Measurements from ENCODE around the gene DTYMK.

Gene DTYMK

DNA sequence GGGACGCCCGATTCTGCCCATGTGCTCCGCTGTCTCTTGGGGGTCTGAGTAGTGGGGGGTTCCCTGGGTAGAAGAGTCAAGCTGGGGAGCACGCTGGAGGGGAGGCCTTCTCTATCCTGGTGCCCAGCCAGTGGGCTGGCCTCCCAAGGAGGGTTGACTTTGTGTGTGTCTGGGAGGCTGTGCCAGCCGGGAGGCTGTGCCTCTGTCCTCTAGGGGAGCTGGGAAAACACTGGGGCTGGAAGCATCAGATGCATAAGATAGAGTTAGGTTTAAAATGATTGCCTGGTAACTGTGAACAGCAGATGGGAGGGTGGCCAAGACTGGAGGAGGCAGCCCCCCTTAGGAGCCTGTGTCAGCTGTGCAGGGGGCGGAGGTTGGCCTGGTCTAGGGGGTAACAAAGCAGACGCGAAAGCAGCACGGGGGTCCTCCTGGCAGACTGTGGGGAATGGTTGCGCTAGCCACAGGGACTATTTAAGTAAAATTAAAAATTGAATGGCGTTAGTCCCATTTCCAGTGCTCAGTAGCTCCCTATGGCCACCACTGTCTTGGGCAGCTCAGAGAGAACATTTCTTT, 16.5 kb upstream of the DTYMK start:
- no peak for DNase-seq

DNA sequence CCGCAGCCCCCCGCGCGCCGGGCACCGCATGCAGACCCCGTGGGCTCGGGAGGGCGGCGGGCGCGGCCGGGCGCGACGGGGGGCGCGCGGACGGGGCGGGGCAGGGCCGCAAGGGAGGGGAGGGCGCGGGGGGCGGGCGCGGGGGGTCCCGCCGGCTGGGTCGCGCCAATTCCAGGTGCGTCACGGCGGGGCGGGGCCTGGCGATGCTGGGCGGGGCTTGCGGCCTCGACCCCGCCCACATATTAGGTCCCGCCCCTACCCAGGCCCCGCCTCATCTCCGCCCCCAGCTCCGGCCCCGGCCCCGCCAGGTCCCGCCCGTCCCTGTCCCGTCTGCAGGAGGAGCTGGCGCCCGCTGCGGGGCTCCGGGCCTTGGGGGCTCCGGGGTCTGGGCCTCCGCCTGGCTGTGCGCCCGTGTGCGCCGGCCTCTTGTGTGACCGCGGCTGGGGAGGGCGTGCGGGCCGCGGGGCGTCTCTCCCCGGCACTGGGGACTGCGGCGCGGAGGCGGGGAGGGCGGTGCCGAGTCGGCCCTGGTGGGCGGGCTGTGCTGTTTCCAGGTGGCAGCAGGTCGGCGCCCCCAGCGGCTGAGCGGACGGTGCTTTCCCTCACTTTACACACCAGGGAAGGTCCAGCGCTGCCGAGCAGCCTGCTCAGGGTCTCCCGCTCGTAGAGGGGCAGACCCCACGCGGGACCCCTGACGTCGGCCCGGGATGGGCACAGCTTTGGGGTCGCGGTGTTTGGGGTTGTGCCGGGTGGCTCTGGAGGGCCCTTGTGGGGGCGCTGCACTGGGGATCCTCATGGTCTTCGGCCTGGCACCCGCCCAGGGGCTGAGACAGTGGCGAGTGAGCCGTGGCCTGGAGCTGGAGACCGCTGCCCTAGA, 15.8 kb upstream of the DTYMK start:
- DNase-seq, result peak; percentile 88 to 89

DNA sequence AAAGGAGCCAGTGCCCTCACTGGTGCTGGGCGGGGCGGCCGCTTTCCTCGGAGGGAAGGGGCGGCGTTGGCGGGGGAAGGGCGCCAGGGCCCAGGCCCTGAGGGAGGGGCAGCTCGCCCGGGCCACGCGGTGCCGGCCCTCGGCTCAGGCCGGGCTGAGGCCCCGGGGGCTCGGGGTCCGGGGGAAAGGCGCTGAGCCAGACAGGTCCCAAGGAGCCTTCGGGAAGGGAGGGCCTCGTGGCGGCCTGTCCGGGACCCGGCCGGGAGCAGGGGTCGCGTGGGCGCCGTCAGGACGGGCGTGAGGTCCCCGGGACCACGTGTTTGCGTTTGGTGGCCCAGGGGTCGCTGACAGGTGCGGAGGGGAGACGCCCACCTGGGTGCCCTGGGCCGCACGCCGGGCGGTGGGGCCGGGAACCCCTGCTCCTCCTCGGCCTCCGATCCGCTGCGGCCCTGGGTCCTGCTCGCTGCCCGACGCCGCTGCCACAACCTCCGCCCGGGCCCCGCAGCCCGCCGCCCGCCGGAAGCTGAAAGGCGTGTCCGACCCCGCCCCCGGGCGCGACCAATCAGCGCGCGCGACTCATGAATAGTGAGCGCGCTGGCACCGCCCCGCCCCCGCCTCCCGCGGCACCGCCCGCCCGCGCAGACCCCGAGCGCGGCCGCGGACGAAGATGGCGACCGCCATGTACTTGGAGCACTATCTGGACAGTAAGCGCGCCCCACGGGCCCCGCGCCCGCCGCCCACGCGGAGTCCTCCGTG, 15.0 kb upstream of the DTYMK start, which contains the start of gene ING5:
Gene ING5 (plus strand): TSS at position 641 of the 756 bp plus-strand sequence. CDS start 27 bp downstream, at position 668.
- peak; percentile 94 to 96 for DNase-seq

DNA sequence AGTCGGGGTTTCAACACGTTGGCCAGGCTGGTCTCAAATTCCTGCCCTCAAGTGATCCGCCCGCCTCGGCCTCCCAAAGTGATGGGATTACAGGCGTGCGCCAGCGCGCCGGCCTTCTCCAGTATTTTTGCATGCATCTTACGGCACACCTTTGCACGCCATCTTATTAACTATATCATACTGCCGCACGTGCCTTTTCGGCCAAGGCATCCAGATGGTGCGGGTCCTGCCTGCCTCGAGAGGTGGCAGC, 14.5 kb upstream of the DTYMK start:
- DNase-seq, result no peak

DNA sequence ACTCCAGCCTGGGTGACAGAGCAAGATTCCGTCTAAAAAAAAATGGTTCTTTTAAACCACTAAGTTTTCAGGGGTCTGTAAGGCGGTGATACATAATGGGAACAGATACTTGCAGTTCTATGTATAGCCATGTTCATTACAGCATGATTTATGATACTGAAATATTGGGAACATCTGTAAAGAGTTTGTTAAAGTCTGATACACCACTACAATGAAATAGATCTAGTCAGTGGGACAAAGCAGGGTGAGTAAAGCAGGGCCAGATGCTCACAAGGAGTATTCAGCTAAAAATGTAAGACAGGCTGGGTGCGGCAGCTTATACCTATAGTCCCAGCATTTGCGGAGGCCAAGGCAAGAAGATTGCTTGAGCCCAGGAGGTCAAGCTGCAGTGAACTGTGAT, 9.0 kb upstream of the DTYMK start:
- DNase-seq, result no peak

DNA sequence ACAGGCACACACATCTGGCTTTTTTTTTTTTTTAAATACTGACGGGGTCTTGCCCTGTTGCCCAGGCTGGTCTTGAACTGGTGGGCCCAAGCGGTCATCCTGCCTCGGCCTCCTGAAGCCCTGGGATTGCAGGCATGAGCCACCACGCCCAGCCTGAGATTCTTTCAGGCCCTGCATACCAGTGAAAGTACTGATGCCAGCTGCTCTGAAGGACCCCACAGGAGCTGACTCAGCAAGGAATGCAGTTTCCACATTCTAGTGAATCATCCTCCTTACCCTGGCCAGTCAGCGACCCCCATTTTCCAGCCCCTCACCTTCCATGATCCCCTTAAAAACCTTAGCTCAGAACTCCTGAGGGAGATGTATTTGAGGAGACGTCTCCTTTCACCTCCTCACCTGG, 5.8 kb upstream of the DTYMK start:
- no peak for DNase-seq

DNA sequence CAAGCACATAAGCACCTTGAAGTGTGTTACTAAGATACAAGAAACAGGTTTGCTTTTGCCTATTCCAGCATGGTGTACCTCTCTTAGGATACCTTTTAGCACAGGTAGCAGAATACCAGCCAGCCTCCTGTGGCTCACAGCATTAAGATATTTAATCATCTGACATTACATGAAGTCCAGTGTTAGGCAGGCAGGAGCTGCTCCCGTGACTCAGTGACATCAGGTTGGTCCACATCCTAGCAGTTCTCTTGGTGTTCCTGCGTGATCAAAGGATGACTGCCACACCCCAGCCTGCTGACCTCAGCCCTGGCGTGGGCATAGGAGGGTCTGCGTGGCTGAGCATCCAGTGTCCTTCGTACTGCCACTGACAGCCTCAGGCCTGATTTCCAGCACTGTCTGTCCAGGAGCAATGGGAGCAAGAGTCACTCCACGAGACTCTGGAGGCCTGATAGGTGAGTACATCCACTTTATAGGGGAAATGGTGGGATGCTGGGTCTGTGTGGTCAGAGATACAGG, 3.6 kb upstream of the DTYMK start:
- DNase-seq, result no peak

DNA sequence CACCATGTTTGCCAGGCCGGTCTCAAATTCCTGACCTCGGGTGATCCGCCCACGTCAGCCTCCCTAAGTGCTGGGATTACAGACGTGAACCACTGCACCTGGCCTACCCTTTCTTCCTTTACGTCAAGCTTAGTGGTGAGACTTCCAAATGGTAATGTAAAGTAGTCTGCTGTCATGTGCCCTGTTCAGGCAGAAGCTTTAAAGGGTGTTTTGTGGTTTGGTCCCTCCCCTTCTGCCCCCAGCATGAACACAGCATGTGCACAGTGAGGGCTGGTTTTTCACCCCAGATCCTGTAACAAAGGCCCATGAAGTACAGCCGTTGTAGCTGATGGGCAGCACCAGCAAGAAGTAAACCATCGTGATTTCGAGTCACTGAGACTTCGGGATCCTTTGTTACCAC, 2.7 kb upstream of the DTYMK start:
- no peak for DNase-seq

DNA sequence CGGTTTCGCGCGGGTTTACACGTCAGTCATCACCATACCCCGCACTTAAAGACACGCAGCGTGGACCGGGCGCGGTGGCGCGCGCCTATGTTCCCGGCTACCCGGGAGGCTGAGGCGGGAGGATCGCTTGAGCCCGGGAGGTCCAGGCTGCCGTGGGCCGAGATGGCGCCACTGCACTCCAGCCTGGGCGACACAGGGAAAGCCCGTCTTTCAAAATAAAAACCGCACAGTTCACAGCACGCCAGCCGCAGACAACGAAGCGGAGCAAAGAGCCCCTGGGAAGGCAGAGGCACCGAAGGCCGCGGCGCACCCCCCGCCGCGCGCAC, 328 bp downstream of the DTYMK start:
- no peak for DNase-seq

DNA sequence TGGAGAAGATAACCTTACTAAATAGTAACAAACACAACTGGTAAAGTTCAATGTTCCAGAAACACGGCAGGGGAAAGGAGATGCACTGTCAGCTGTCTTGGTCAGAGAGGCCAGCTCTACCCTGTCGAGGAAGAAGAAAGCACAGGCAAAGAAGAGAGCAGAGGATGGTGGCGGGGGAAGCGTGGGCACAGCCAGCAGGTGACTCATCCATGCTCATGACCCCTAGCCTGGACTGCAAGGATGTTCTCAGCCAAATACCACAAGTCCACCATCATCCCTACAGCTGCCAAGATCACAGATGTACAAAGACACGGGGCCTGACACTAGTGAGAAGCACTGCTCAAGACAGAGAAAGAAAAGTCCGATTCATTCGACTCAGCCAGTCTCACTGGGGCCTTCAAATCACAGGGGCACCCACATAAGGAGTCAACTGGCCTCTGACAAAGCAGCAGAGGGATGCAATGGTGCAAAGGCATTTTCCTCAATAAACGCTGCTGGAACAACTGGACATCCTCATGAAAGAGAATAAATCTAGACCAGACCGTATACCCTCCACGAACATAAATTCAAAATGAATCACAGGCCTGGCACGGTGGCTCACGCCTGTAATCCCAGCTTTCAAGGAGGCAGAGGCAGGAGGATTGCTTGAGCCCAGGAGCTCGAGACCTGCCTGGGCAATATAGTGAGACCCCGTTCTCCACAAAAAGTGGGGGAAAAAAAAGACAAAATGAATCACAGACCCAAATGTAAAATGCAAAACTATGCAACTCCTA, 5.6 kb downstream of the DTYMK start:
- no peak for DNase-seq

DNA sequence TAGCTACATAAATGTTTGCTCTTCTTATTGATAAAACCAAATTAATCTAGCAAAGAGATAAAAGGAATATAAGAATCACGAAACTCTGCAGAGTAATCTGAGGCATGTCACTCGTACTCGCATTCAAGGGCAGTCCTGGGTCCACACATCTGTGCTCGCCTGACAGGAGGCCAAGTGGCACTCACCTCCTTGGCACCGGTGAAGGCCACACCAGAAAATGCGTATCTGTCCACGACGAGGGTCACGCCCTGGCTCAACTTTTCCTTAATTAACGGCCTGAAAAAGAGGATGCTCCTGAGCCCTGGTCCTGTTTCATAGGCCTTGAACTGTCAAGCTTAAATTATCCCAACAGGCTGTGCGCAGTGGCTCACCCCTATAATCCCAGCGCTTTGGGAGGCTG, 6.6 kb downstream of the DTYMK start:
- no peak for DNase-seq

DNA sequence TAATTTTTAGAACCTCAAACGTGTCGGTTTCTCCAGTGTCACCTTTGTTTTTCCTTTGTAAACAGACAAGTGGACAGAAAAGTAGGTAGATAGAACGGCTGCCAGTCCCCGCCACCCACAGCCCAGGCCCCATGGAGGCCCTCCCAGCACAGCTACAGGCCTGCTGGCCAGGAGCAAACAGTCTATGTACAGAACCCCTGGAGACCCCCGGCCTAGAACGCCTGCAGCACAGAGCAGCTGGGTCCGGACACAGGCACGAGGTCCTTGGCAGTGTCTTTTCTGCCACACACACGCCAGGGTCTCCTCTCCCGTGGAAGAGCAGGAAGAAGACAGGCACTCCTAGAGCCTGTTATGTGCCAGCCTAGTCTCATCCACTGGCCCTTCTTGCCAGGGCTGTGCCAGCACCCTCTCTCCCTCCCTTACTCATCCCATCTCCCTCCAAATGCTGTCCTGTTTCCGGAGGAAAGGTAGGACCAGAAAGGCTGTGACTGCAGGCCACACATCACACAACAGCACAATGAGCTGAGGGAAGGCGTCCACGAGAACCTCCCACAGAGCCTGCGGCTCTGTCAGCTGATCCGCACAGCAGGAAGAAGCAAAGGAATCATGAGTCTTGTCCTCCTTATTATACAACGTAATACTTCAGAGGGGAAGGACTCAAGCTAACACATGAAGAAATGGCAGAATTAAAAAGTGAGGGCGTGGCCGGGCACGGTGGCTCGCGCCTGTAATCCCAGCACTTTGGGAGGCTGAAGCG, 7.7 kb downstream of the DTYMK start:
- DNase-seq, result no peak

DNA sequence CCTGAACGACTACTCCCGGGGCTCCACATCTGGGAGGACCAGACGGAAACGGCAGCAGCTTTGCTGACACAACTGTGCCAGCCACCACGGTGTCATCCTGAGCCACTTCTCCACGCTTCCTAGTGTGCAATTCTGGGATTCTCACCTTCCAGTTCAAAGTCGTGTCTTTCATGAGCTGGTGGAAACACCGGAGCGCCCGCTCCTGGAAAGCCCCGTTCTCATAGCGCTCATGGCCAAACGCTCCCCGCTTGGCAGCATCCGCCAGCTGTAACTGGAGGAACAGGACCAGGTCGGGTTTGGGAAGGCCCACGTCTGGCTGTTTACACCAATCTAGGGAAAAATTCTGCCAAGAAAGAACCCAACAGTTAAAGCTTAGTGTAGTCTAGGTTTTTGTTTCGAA, 8.3 kb downstream of the DTYMK start:
- DNase-seq, result no peak

DNA sequence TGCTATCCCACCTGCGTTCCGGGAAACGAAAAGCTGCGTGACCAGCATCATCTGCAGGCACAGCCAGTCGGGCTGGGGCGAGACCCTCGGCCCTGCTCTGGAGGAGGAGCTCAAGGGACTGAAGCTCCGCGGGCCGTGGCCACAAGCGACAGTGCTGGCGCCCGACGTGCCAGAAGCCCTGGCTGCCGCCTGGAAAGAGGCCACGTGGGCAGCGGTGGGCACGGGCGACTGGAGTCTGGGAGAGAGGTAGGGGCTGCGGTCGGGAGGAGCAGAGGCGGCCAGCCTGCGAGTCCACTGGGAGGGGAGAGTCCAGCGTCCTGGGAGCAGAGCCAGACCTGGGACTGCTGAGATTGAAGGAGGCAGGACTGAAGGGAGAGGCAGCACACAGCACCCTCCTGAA, 9.2 kb downstream of the DTYMK start:
- DNase-seq, result no peak

DNA sequence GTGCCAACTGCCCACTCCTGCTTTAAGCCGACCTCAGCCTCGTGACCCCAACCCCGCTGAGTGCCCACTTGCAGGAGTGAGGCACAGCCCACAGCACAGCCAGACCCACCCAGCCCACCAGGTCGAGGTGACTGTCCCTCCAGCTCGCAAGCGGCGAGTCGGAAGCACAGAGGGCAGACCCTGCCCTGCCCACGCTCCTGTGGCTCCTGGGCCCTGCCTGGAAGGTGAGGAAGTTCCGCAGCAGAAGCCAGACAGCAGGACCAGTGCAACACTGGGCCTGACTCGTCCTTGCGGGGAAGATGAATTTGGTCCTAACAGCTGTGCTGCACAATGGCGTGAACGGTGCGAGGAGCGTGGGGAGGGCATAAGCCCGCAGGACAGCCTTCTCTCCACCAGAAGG, 9.9 kb downstream of the DTYMK start:
- no peak for DNase-seq

DNA sequence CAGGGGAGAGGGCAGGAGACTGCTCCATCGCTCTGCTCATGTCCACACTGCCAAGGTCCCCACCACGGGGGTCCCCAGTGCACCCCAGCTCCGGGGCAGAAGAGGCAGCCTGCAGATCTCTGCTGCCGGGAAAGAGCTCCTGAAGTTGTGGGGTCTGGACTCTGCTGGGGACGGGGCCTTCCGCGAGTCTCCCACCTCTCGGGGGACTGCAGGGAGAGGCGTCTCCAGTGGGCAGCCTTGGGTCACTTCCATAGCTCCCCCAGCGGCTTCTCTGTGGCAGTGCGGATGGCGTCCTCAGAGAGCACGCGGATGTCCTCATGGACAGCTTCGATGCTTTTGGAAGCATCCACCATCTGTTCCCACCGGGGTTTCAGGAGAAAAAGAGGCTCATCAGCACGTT, 10.7 kb downstream of the DTYMK start:
- DNase-seq, result no peak

DNA sequence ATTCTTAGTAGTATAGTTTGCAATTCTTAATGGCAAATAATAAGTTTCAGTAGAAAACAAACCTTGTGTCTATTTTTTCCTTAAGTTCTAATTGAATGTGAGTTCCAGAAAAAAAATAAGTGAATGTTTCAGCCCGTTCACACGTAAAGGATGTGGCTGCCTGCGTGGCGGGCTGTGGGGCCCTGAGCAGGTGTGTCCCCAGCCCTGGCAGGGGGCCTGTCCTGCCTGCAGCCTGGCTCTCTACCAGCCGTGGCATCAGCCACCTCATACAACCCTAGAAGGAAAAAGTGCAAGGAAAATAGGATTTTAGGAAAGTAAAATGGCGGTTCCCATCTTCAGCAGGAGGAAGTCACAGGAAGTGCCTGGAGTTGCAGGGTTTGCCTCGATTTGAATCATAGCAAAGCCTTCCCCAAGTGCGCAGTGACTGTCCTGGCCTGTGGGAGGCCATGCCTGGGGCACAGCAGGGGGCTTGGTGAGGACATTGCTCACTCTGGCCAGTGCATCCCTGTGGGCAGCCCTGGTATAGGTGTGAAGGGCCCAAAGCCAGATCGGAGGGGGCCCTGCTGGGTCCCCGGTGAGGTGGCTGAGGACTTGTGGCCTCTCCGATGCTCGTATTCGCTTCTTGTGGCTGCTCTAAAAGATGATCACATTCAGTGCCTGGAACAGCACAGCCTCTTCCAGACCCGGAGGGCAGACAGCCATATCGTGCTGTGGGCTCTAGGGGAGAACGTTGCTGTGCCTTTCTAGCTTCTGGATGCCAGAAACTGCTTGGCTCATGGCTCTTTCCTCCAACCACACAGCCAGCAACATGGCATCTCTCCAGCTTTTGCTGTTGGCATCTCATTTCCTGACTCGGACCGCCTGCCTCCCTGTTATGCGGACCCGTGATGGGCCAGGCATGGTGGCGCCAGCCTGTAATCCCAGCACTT, 12.6 kb downstream of the DTYMK start:
- no peak for DNase-seq

DNA sequence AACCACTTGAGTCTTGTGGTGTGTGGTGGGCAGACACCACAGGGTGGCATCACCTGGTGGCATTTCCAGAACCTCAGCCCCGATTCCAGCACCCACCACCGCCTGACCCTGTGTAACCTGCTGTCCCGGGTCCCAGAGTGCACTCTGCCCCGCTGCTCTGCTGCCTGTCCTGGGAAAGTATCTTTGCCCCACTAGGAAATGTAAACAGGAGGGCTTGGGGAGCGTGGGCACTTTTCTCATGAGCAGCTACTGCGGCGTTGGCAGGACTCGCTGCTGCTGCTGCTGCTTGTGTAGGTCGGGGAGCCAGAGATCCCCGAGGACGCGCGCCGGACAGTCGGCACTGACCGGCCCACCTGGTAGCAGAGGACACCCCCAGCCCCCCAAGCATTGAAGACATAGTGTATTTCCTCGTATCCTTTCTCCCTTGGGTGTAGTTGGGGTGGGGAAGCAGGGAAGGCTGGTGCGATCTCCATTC, 13.4 kb downstream of the DTYMK start:
- peak in 1 of 2 donors; percentile 4 for DNase-seq

DNA sequence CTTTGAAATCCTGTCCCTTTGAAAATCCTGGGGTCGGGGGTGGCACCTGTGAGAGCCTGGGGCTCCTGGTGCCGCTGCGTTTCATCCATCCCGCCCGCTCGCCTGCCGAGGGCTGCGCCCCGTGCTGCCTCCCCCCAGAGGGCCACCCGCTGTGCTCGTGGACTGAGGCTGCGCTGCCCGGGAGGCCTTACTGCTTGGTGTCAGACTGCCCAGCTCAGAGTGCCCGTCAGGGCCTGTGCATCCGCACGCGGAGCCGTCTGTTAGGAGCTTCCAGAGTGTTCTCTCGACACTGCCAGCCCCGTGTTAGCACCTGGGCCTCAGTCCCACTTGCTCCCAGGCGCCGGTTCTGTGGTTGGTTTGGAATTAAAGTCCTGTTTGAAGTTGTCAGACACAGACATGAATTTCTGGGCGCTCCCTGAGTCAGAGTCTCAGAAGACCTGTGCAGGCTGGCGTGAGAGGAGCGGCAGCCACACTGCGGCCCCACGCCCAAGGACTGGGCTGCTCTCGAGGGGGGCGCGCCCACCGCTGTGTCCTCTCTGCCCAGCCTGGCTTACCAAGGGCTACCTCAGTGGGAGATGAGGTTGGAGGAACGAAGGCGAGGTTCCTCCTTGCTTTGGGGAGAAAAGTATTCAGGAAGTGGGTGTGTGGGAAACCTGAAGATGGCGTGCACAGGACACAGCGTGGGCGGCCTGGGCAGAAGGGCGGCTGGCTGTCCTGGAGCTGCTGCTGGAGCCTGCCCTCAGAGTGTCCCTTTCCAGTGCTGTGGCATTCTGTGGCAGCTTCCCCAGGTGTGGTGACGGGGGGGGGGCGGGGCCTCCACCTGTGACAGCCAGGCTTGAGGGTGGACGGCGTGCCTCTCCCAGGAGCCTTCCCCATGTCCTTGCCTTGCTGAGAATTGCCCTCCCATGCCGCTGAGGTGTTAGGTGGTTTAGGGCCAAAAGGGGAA, 14.1 kb downstream of the DTYMK start:
- DNase-seq, result no peak
